HG03558 (cell line): ENCODE measurements around the gene OTOF.

Experiments used
- ATAC-seq: cut with Tn5 transposase; IDR thresholded peaks from one replicate; pipeline ENCODE4 v1.9.1; 2021; ENCODE audit warnings: moderate number of reproducible peaks; ENCODE audit not compliant: unreplicated experiment; ENCODE audit errors: extremely low read depth

The OTOF gene

DNA sequence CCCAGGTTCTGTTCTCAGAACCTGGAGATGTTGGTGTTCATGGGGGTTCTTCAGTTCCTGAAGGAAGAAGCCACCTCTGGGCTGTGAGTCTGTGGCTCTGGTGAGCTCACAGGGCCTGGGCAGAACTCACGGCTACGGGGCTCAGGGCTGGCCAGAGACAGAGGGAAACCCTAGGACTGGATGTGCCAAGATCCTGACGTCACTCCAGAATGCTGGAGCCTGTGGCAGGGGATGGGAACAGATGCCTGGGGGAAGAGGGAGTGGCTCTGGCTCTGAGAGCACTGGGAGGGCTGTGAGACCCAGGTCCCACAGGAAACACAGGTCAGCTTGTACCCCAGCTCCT is at the start of gene OTOF:
TSS of gene OTOF (minus strand) at position 214 of the 343 bp plus-strand sequence.
- ATAC-seq, result no peak

DNA sequence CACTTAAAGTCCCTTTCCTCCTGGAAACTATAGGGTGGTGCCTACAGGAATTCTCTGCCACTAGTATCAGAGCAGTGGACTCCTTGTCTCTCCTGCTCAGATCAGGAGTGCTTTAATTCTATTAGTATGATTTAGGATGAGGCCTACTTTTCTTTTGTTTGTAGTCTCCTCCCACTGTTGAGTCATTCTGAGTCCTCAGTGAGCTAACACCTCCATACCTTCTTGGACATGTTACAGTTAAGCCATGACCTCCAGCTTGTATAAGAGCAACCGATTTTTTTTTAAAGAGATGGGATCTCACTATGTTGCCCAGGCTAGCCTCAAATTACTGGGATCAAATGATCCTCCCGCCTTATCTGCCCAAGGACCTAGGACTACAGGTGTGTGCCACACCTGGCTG is 48.7 kb upstream of the OTOF start:
- ATAC-seq, result no peak

DNA sequence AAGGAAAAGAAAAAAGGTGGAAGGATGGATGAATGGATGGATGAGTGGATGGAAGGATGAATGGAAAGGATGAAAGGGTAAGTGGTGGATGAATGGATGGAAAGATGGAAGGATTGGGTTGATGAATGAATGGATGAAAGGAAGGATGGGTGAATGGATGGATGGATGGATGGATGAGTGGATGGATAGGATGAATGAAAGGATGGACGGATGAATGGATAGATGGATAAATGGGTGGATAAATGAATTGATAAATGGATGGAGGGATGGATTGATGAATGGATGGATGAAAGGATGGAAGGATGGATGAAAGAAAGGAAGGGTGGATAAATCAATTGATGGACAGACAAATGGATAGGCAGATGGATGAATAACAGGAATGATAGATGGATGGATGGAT is 48.2 kb upstream of the OTOF start:
- no peak for ATAC-seq

DNA sequence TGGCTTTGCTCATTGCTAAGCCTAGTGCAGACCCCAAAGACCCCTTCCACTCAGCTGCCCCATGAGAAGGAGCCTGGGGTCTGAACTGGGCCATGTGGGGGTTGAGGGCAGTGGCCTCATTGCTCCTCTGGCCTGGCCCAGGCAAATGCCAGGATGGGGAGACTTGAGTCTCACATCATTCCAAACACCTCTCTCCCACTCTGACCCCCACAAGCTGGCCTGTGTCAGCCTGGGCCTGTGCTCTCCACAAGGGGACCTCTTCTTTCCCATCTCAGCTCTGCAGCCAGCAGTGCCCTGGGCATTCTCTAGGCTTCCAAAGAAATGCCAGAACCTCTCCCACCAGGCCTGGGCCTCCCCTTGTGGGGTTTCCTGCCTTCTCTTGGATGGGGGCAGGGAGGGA is 45.8 kb upstream of the OTOF start:
- ATAC-seq, result no peak

DNA sequence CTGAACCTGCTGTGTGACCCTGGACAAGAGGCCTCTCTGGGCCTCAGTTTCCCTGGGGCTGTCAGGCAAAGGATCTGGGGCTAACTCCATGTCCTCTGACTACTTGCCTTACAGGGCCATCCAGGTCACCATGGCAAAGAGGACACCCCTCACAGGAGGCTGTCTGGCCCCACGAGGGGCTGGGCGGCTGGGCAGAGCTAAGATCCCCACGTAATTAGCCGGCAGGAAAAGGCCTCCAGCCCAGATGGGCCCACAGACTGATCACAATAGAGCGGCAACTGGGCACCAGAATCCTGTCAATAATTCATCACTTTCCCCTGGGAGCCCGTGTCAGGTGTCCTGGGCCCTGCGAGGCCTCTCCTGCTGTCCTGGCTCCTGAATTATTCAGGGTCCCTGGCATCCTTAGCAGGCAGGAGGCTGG is 44.8 kb upstream of the OTOF start:
- ATAC-seq, result no peak

DNA sequence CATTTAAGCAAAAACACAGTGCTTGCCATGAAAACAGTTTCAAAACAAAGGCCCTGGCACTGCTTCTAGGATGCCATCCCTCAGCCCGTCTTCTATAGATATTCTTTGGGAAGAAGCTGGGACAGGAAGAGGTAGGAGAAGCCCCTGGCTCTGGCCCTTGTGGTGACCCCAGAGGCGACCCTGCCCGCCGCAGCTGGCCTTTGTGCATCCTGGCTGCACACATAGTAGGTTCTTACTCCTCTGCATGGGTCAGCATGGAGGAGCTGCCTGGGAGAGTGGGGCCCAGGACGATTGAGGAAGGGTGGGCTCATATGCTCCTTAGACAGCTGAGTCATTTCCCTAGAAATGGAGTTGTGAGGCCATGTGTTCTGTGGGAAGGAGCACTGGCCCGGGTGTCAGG is 44.4 kb upstream of the OTOF start:
- ATAC-seq, result no peak

DNA sequence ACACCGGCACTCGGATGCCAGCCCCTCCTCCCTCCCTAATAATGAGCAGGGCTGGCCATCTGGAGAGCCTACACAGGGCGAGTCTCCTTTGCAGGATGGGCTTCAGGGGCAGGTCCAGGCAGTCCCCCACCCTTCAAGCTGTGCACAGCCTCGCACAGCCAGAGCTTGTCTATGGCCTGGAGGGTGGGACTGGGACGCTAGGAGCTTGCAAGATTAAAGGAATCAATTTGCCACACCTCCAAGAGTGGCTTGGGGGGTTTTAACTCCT is 43.9 kb upstream of the OTOF start:
- no peak for ATAC-seq

DNA sequence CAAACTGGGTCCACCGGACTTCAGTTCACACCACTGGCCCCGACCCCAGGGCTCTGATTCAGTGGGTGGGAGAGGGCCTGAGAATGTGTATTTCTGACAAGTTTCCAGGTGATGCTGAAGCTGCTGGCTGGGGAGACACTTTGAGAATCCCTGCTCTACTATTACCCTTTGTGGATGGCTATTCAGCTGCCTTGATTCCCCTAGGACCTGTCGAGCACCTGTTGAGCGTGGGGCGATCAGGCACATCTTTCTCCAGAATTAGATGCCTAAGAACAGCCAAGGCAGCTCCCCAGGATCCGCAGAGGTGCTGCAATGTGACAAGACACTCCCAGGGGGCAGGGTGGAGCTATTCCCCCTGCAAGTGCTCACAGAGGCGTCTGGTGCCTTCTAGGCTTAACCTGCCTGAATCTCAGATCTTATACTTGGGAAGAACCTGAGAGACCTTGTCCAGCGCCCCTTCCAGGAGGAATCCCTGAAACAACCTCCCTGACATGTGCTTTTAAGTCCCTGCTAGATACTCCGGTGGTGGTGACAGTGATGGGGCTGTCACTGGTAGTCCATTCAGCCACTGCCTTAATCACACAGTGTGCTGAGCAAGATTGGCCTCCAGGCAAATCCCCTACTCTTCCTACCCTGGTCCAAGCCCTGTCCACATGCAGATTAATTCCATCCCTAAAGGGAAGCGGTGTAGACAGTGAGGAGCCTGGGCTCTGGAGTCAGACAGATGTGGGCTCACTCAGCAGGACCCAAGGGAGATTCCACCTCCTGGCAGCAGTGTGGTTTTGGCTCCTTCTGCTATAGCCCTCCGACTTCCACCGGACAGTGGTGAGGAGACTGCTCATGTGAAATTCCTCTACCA is 43.4 kb upstream of the OTOF start:
- ATAC-seq, result no peak

DNA sequence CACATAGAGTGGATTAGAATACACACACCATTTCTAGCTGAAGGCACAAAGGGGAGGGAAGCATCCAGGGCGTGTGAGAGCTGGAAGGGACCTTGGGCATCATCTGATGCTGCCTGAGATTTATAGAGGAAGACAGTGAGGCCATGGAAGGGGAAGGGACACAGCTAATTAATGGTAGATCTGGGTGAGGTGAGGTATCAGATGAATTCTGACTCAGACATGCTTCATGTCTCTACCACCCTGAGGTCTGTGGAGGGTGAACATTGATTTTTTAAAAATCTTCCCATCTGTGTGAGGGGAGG is 42.2 kb upstream of the OTOF start:
- ATAC-seq, result no peak

DNA sequence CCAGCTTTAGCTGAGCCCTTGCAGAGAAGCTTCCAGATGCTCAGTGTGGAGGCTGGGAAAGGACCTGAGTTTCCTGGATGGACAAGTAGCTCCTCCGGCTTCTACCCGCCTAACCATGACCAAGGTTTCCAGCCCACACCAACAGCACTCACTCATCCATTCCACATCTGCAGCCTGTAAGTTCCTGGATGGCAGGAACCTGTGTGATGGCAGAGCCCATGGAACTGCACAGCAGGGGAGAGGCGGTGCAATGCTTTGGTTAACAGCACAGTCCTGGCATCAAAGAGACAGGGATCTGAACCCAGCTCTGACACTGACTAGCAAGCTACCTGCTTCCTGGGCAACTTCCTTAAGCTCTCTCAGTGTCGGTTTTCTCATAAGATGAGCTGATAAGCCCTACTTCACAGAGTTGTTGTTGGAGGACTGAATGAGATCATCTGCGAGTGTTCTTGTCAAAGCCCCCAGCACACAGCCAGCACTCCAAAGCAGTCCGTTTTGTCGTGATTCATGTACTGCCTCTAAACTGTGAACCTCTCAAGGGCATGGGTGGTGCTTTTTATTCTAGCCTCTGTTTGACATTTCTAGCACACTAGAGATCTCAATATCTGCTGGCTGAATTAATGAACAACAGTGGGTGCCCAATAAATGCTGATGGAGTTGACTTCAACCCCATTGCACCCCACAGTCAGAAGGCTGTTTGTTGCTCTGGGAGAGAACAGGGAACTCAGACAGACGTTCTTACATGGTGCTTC is 41.6 kb upstream of the OTOF start:
- ATAC-seq, result no peak

DNA sequence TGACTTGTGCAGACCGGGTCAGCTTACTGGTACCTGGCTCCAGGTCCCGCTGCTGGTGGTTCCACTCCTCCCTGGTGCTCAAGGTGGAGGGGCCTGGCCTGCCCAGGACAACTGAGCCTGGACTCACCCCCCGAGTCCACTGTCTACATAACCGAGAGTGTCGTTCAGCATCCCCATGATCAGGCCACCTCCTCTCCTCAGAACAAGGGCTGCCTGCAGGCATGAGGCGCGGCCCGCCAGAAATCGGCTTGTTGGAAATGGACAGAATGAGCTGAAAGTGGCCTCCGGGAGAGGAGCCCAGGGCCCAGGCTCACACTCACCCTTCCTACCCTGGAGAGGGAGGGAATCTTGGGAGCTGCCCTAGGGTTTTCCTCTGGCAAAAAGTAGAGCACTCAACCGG is 38.9 kb upstream of the OTOF start:
- ATAC-seq, result no peak

DNA sequence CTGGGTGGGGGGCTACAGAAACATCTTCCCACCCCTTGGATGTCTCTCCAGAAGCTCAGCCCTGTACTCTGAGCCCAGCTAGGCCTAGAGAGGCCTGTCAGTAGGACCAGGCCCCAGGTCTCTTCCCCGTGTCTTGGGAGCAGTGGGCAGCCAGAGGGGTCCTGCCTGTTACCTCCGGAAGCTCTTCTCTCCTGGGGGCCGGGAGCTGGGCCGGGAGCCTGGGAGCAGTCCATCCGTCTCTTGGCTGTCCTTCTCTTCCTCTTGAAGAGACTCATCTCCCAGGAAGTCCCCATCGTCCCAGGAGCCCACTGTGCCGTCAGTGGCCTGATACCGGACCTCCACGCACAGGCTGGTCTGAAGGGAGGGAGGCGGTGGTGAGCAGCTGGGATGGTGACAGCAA is 38.3 kb upstream of the OTOF start:
- ATAC-seq, result no peak

DNA sequence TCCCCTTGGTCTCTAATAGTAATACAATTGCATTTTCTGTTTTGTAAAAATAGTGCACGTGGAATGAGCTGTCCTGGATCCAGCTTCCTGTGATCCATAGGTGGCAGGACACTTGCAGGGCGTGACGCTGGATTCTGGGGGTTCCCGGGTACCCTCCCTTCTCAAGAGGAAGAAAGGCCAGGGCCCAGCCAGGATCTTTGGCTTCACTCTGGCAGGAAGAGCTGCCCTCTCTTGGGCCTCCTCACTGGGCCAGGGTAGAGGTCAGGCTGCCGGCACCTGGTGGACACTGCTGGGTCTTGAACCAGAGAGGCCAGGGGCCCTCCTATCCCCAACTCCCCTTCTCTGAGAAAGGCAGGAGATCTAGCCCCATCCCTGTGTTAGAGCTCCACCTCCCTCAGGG is 37.8 kb upstream of the OTOF start:
- ATAC-seq, result no peak

DNA sequence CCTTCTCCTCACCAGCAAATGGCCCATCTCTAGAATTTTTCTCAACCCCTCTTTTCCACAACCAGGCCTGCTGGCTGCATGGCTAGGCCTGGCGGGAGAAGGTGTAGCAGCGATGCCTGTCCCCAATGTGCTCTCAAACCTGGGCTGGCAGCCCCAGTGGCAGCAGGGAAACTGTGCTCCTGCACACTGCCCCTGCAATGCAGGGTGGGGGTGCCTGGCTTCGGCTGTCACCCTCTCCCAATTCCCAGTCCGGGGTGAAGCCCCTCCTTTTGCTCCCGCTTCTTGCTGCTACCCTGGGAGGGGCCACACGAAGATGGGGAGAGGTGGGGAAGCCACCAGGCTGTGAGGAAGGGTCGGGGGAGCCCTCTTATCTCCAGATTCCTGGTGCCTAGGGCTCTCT is 36.1 kb upstream of the OTOF start:
- ATAC-seq, result no peak

DNA sequence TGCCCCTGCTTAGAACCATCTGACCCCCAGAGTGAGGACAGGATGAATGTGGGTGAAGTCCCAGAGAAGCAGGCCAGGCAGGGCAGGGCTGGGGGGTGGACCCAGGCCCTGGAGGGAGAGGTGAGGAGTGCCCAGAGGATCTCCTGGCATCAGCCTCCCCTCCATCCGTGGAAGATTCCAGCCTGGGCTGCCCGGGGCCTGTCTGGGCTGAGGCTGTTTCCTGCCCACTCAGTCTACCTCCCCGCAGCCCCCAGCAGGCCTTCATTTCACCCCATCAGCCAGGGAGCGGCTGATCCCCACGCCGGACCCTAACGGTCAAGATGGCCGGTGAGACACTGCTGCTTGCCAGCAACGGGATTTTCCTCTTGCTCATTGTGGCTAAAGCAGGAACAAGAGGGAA is 35.3 kb upstream of the OTOF start:
- no peak for ATAC-seq

DNA sequence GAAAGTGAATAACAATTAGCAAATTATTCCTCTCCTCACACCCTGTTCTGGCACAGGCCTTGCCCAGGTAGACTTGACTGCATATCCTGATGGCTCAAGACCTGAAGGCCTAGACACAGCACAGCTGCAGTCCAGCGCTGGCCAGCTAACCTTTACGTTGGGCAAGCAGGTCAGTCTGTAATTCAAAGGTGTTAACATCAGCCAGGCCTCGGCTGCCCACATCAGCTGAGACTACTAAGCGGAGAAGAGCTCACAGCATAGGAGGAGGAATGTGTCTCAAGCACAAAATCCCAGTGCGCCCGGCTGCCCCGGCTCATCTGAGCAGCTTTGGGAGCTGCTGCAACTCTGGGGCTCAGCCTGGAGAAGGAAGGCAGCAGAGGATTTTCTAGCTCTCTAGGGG is 33.5 kb upstream of the OTOF start:
- ATAC-seq, result no peak

DNA sequence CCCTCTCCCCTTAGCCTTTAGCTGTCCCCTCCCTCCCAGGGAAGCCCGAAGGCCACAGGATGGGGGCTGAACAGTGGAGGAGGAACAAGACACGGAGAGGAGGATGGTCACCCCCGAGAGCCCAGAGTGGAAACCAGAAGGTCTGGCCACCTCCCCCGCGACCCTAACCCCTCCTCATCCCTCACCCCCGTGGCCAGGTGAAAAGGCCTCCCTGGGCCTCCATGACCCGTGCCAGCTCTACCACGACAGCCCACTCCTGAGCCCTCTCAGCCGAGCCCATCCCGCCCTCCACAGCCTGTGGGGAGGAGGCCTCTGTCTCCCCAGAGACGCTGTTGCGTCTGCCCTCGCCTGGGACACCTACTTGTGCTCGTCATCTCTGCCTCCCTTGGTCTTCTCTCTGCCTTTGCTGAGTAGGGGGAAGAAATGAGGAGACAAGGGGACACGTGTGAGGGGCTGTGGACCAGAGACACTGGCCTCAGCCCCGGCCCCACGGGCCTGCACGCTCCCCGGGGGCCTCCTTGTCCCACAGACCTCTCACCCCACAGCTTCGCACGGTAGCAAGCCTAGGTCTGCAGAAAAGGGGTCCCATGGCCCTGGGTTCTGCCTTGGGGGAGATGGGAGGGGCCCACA is 32.5 kb upstream of the OTOF start:
- ATAC-seq, result no peak

DNA sequence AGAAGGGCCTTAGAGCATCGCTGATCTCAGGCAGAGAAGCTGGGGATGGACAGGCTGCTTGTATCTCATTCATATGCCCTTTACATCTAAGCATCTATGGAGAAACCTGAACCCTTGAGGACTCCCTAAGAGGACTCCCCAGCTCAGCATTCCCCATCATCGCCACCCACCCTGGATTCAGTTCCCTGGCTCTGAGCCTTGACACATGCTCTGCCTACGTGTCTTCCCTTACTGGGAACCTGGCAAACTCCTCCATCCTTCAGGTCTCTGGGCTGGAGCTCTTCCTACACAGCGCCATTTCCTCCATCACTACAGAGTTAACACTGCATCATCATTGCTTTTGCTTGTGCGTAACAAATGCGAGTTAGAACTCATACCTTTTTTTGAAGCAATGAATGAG is 31.2 kb upstream of the OTOF start:
- ATAC-seq, result no peak

DNA sequence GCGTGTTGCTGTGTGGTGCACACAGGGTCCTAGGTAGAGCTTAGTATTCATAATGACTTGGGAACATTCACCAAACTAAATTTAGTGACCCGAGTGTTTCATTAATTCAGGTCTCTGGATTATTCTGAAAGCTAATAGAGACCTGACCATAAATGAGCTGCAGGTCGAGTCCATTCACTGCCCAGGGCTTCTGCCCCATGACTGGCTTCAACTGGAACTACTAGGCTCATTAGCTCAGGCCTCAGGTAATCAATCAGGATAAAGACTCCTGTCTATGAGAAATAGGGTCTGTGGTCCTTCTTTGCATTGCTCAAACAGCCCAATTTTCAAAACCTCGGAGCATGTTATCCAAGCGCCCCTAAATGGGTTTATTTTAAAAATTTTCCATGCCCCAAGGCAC is 30.0 kb upstream of the OTOF start:
- ATAC-seq, result no peak

DNA sequence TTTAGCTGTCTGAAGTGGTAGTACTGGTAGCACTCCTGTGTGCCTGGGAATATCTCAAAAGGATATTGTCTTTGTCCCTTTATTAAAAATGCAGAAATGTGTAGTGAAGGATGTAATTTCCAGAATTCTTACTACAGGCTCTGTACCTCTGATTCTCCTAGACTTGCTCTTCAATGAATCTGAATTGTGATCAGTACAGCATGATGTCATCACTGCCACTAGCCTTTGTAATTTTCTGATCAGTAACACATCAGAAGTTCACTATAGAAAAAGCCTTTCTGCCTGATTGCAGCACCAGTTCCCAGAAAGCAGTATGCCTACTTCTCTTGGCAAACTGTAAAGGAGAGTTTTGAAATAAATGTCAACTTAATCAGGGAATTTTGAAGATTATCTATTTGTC is 29.2 kb upstream of the OTOF start:
- ATAC-seq, result no peak

DNA sequence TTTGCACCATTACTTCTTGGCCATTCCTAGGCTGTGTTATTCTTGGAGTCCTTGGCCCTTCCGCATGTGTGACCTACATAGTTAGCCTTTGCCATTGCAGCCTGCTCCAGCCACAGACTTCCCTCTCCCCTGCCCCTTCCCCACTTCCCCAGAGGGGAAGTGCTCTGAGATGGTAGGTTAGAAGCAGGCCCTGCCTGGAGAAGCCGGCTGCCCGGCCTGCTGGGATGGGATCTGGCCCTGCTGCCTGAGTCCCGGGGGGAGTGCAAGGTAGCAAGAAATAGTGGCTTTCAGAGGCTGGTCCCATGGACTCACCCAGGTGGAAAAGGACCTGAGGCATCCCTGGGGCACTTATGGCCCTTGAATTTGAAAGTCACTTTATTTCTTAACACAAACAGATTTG is 28.4 kb upstream of the OTOF start:
- no peak for ATAC-seq

DNA sequence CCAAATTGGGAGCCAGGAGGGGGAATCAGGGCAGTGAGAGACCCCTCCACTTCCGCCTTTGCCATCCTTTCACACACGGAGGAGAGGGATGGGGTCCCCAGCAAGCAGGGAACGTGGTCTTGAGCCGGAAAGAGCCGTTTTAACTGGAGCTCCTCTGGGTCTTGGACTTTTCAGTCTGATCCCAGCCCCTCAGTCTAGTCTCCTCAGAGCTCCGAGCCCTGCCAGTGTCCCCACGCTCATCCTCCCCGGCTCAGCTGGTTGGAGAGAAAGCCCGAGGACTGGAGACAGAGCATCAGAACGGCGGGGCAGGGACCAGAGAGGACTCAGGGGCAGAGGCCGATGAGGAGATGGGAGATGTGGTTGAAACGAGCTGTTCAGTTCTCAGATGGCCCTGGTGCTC is 26.1 kb upstream of the OTOF start:
- ATAC-seq, result no peak
